WTC11 (cell line): ENCODE data around the gene JAML. TPM values are rescaled to one million over a fixed set of nuclear protein-coding genes. Genes with fewer than 3 reads are reported as not detected.

ENCODE experiments used
- ATAC-seq: fragments of 200-7000 bp; cut with Tn5 transposase; 2 replicates; pipeline ENCODE4 v1.10.0; 2021; ENCODE audit warnings: mild to moderate bottlenecking, moderate library complexity
- CTCF ChIA-PET: fragments of 300-600 bp; sonication (Branson Sonifier 250); formaldehyde crosslinking; loops from one replicate; lab custom pipeline; 2021; ENCODE audit warnings: antibody characterized with exemption; lab: Charles Lee
- POLR2A ChIA-PET: fragments of 350-600 bp; sonication (Branson Sonifier 250); formaldehyde crosslinking; loops from one replicate; lab custom pipeline; 2021; ENCODE audit warnings: antibody characterized with exemption; lab: Charles Lee
- DNase-seq: peaks from one replicate; pipeline ENCODE4 v3.0.0; 2021; ENCODE audit warnings: low spot score
- H3K27ac Mint-ChIP-seq: 2 replicates; pipeline ENCODE4 v1.8.0; 2021; ENCODE audit warnings: mixed read lengths
- H3K27me3 Mint-ChIP-seq: 2 replicates; pipeline ENCODE4 v1.8.0; 2021; ENCODE audit warnings: low read depth, mild to moderate bottlenecking, moderate library complexity, mixed read lengths
- H3K36me3 Mint-ChIP-seq: 2 replicates; pipeline ENCODE4 v1.8.0; 2021; ENCODE audit warnings: mixed read lengths
- H3K4me1 Mint-ChIP-seq: 2 replicates; pipeline ENCODE4 v1.8.0; 2022; ENCODE audit warnings: mixed read lengths
- H3K4me3 Mint-ChIP-seq: 2 replicates; pipeline ENCODE4 v1.8.0; 2021; ENCODE audit warnings: mild to moderate bottlenecking, moderate library complexity, mixed read lengths
- H3K9me3 Mint-ChIP-seq: 2 replicates; pipeline ENCODE4 v1.8.0; 2021; ENCODE audit warnings: mixed read lengths
- ATF3 ChIP-seq: sonication (generic); formaldehyde crosslinking; conservative IDR thresholded peaks from 2 replicates; pipeline ENCODE4 v1.8.1; 2022; ENCODE audit warnings: mild to moderate bottlenecking, missing genetic modification reagents
- ATF6 ChIP-seq: sonication (generic); formaldehyde crosslinking; IDR thresholded peaks from 2 replicates; pipeline ENCODE4 v1.8.1; 2023; ENCODE audit warnings: mild to moderate bottlenecking, missing genetic modification reagents
- CREB1 ChIP-seq: sonication (generic); formaldehyde crosslinking; IDR thresholded peaks from 2 replicates; pipeline ENCODE4 v1.8.0; 2023; ENCODE audit warnings: mild to moderate bottlenecking, missing genetic modification reagents
- CTCF ChIP-seq: fragments of 200-600 bp; IDR thresholded peaks from 2 replicates; pipeline ENCODE4 v1.8.0; 2022; ENCODE audit warnings: antibody characterized with exemption
- E2F1 ChIP-seq: sonication (generic); formaldehyde crosslinking; IDR thresholded peaks from 2 replicates; pipeline ENCODE4 v1.8.0; 2022; ENCODE audit warnings: mild to moderate bottlenecking, missing genetic modification reagents
- E2F5 ChIP-seq: sonication (generic); formaldehyde crosslinking; IDR thresholded peaks from 2 replicates; pipeline ENCODE4 v1.8.1; 2022; ENCODE audit warnings: mild to moderate bottlenecking, moderate library complexity, missing genetic modification reagents
- FOXJ3 ChIP-seq: sonication (generic); formaldehyde crosslinking; IDR thresholded peaks from 2 replicates; pipeline ENCODE4 v1.9.0; 2021; ENCODE audit warnings: missing genetic modification reagents, mild to moderate bottlenecking, borderline replicate concordance
- IRF1 ChIP-seq: sonication (generic); formaldehyde crosslinking; IDR thresholded peaks from 2 replicates; pipeline ENCODE4 v1.8.0; 2023; ENCODE audit warnings: missing genetic modification reagents
- JAZF1 ChIP-seq: fragments of 250-450 bp; sonication (Bioruptor Pico); IDR thresholded peaks from 2 replicates; pipeline ENCODE4 v1.9.0; 2021; ENCODE audit warnings: moderate library complexity, mild to moderate bottlenecking, inconsistent platforms
- JUN ChIP-seq: sonication (generic); formaldehyde crosslinking; IDR thresholded peaks from 2 replicates; pipeline ENCODE4 v1.8.0; 2023; ENCODE audit warnings: mild to moderate bottlenecking, missing genetic modification reagents
- MAX ChIP-seq: sonication (generic); formaldehyde crosslinking; IDR thresholded peaks from 2 replicates; pipeline ENCODE4 v1.8.0; 2022; ENCODE audit warnings: mild to moderate bottlenecking, missing genetic modification reagents
- NFATC4 ChIP-seq: fragments of 250-450 bp; sonication (Bioruptor Pico); IDR thresholded peaks from 2 replicates; pipeline ENCODE4 v1.9.0; 2021; ENCODE audit warnings: mild to moderate bottlenecking
- NFYB ChIP-seq: sonication (generic); formaldehyde crosslinking; conservative IDR thresholded peaks from 2 replicates; pipeline ENCODE4 v1.8.0; 2022; ENCODE audit warnings: low read depth, missing genetic modification reagents
- NR1H2 ChIP-seq: sonication (generic); formaldehyde crosslinking; IDR thresholded peaks from 2 replicates; pipeline ENCODE4 v1.9.0; 2021; ENCODE audit warnings: mild to moderate bottlenecking, moderate library complexity, missing genetic modification reagents
- NR2C2 ChIP-seq: sonication (generic); formaldehyde crosslinking; IDR thresholded peaks from 2 replicates; pipeline ENCODE4 v1.8.0; 2022; ENCODE audit warnings: mild to moderate bottlenecking, missing genetic modification reagents
- RELA ChIP-seq: sonication (generic); formaldehyde crosslinking; IDR thresholded peaks from 2 replicates; pipeline ENCODE4 v1.8.1; 2022; ENCODE audit warnings: missing genetic modification reagents, mild to moderate bottlenecking, borderline replicate concordance
- SMAD3 ChIP-seq: sonication (generic); formaldehyde crosslinking; IDR thresholded peaks from 2 replicates; pipeline ENCODE4 v1.8.0; 2022; ENCODE audit warnings: missing genetic modification reagents, mild to moderate bottlenecking, borderline replicate concordance
- SOX15 ChIP-seq: fragments of 250-450 bp; sonication (Bioruptor Pico); IDR thresholded peaks from 2 replicates; pipeline ENCODE4 v1.9.0; 2021; ENCODE audit warnings: mild to moderate bottlenecking
- TCF7 ChIP-seq: sonication (generic); formaldehyde crosslinking; IDR thresholded peaks from 2 replicates; pipeline ENCODE4 v1.8.0; 2022; ENCODE audit warnings: mild to moderate bottlenecking, low read depth, missing genetic modification reagents, moderate library complexity
- TP53 ChIP-seq: sonication (generic); formaldehyde crosslinking; IDR thresholded peaks from 2 replicates; pipeline ENCODE4 v1.8.1; 2023; ENCODE audit warnings: mild to moderate bottlenecking, missing genetic modification reagents
- ZBTB21 ChIP-seq: sonication (generic); formaldehyde crosslinking; IDR thresholded peaks from 2 replicates; pipeline ENCODE4 v1.8.1; 2023; ENCODE audit warnings: mild to moderate bottlenecking, missing genetic modification reagents, borderline replicate concordance
- ZNF219 ChIP-seq: sonication (generic); formaldehyde crosslinking; IDR thresholded peaks from 2 replicates; pipeline ENCODE4 v1.8.0; 2023; ENCODE audit warnings: missing genetic modification reagents, mild to moderate bottlenecking, borderline replicate concordance
- ZNF263 ChIP-seq: sonication (generic); formaldehyde crosslinking; IDR thresholded peaks from 2 replicates; pipeline ENCODE4 v1.8.1; 2022; ENCODE audit warnings: low read depth, mild to moderate bottlenecking, moderate library complexity, missing genetic modification reagents
- ZNF317 ChIP-seq: sonication (generic); formaldehyde crosslinking; IDR thresholded peaks from 2 replicates; pipeline ENCODE4 v1.8.1; 2023; ENCODE audit warnings: low read depth, mild to moderate bottlenecking, moderate library complexity, missing genetic modification reagents, borderline replicate concordance
- ZNF512 ChIP-seq: sonication (generic); formaldehyde crosslinking; IDR thresholded peaks from 2 replicates; pipeline ENCODE4 v1.8.1; 2022; ENCODE audit warnings: missing genetic modification reagents, borderline replicate concordance
- ZNF671 ChIP-seq: fragments of 250-450 bp; sonication (Bioruptor Pico); IDR thresholded peaks from 2 replicates; pipeline ENCODE4 v1.8.0; 2021; ENCODE audit warnings: mild to moderate bottlenecking
- total RNA-seq: library from RNA; stranded (reverse); gene quantifications from 3 replicates; pipeline ENCODE4 v1.2.3, GENCODE V29; 2021

Gene JAML
- total RNA-seq, 1 experiment from 2014 or later = 0.24 TPM

- TF ChIP-seq MAX (CRISPR knock-in tag) = no peak
Measured at GRCh38 chr11:118211006-118211405, 13.8 kb downstream of the JAML start (continued).

GRCh38 chr11:118210323-118210722 lies 14.5 kb downstream of the JAML start:
- POLR2A ChIA-PET = no interaction called here
- CTCF ChIA-PET = interaction anchor here (1.7 to 5.8 kb wide), 2 partner anchors 12 to 39 kb away, joined by 4 to 44 read pairs; no protein-coding TSS in a partner anchor
- H3K9me3 Mint-ChIP-seq = no peaks in the 10 kb centered on the region
- H3K4me3 Mint-ChIP-seq = no peak overlapping the region
- ATAC-seq = no peak
- peaks cover 56% of the 10 kb centered on the region for H3K4me1 Mint-ChIP-seq
- TF ChIP-seq ATF3 (CRISPR knock-in tag) (no peak), NR1H2 (CRISPR knock-in tag) (no peak), JUN (no peak), SOX15 (CRISPR knock-in tag) (no peak), SMAD3 (no peak), ZNF263 (no peak), NR2C2 (CRISPR knock-in tag) (no peak), CREB1 (CRISPR knock-in tag) (no peak), CTCF (no peak), JAZF1 (CRISPR knock-in tag) (no peak), ZNF317 (CRISPR knock-in tag) (no peak), NFYB (CRISPR knock-in tag) (no peak), FOXJ3 (CRISPR knock-in tag) (no peak), E2F1 (no peak), IRF1 (CRISPR knock-in tag) (no peak)
- H3K27me3 Mint-ChIP-seq = peaks cover 34% of the 10 kb centered on the region
- no peak for DNase-seq
- H3K36me3 Mint-ChIP-seq = no peaks in the 10 kb centered on the region
- peak overlapping the region; percentile 29; the same call in 1 of the 2 replicates for H3K27ac Mint-ChIP-seq

GRCh38 chr11:118209033-118209432 lies 15.8 kb downstream of the JAML start:
- Mint-ChIP-seq H3K4me1 (peaks cover 47% of the 10 kb centered on the region), H3K27me3 (peaks cover 35% of the 10 kb centered on the region), H3K36me3 (no peaks in the 10 kb centered on the region), H3K4me3 (no peak overlapping the region), H3K9me3 (no peaks in the 10 kb centered on the region), H3K27ac (no peak overlapping the region)
- no peak for DNase-seq
- no peak for ATAC-seq
- POLR2A ChIA-PET = no interaction called here
- CTCF ChIA-PET = interaction anchor here (0.9 to 2.4 kb wide), 3 partner anchors 11 to 86 kb away, joined by 3 to 13 read pairs (median 4); no protein-coding TSS in a partner anchor
- TF ChIP-seq JAZF1 (CRISPR knock-in tag) = no peak
- TF ChIP-seq RELA (CRISPR knock-in tag) = no peak
- no peak for TF ChIP-seq ZBTB21 (CRISPR knock-in tag)
- TF ChIP-seq ZNF219 (CRISPR knock-in tag) = no peak
- no peak for TF ChIP-seq ZNF512 (CRISPR knock-in tag)
- TF ChIP-seq E2F5 (CRISPR knock-in tag) = no peak
- TF ChIP-seq TCF7 (CRISPR knock-in tag) = no peak
- no peak for TF ChIP-seq ZNF671
- TF ChIP-seq ATF6 (CRISPR knock-in tag) = no peak
- no peak for TF ChIP-seq NFATC4 (CRISPR knock-in tag)
- TF ChIP-seq TP53 (CRISPR knock-in tag) = no peak
